TTC549 (cell line): Measurements from ENCODE around the gene TYW5.

Source experiments
- FAIRE-seq: peaks from 2 replicates; lab custom pipeline; 2012; peaks lifted over from hg19 to GRCh38; lab: Jason Lieb, UNC

Gene TYW5

GRCh38 chr2:199973703-199974102 is 18.4 kb upstream of the TYW5 start:
- FAIRE-seq: peak; percentile 92

DNA sequence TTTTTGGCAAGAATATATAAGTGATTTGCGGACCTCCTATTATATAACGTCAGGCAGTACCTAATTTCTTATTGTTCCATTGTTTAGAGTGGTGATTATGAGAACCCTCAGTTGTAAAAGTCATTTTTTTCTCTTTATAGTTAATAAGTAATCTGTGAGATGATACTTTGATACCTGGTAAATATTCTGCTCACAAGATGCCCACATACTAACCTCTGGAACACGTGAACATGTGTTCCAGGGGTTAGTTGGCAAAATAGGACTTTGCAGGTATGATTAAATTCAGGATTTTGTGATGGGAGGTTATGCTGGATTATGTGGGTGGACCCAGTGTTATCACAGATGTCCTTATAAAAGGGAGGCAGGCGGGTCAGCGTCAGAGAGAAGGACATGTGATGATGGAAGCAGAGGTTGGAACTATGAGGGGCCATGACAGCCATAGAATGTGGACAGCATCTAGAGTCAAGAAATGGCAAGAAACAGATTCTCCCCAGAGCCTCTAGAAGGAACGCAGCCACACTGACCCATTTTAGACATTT is 16.9 kb upstream of the TYW5 start:
- FAIRE-seq: no peak

GRCh38 chr2:199968126-199968525 is 12.8 kb upstream of the TYW5 start:
- no peak for FAIRE-seq

DNA sequence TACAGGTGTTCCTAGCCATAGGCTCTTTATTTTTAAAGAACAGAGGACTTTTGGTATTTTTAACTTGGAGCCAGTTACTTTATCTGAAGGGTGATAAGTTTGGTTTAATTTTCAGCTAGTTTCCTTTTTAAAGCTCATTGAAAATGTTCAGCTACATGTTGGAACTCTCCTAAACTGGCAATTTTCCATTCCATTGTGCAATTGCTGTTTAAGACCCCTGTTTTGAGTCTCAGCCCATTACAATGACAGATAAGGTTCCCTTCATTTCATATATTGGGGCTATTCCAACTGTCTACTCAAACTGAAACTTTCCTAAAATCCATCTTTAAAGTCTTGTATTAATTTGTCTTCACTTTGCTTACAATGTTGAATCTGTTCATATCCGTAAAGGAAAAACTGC is 11.7 kb upstream of the TYW5 start:
- no peak for FAIRE-seq

DNA sequence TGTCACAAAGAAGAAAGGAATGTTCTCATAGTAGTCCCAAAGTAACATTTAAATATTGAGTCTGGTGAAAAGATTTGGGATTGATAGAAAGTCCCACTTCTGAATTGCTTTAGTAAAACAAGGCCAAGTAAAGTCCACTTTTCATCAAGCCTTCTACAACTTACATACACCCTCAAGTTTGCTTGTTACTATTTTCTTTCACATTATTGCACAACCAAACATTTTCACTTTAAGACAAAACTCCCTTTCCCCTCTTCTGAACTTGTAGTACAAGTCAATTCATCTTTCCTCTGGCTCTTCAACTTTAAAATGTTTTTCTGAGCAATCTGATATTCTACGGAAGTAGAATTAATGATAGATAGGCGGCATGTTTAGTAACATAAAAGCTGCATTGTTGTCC is 11.1 kb upstream of the TYW5 start:
- FAIRE-seq: no peak

GRCh38 chr2:199962203-199962602 is 6.9 kb upstream of the TYW5 start:
- FAIRE-seq: no peak

DNA sequence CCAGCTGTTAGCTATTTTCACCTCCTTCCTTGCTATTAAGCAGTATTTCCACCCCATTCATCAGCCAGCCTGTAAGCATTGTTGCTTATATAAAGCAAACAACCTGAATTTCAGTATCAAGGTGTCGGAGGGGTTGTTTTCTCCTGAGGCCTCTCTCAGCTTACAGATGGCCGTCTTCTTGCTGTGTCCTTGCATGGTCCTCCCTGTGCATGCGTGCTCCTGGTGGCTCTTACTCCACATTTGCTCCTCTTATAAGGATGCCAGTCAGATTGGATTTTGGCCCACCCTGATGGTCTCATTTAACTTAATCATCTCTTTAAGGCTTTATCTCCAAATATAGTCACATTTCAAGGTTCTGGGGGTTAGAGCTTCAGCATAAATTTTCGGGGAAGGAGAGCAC is 2.7 kb upstream of the TYW5 start:
- FAIRE-seq: no peak

- FAIRE-seq: no peak
Measured at GRCh38 chr2:199956062-199956380, 730 bp upstream of the TYW5 start.

GRCh38 chr2:199955007-199955338 is 318 bp downstream of the TYW5 start:
- no peak for FAIRE-seq

DNA sequence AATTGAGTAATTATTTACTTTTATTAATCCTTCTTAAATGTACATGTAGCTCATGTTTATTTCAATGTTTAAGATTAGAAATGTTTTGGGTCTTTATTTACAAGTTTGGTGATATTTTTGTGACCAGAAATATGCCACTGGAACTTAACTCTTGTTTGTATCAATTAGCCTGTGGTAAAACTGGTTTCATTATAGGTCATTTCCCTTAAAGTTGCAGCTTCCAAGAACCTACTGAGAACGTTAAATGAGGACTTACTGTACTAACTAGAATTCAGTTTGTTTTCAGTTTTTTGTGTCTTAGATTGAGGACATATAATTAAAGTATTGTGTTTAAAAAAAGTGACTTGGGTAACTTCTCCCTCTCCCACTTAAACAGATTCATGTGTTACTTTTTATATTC is 4.3 kb downstream of the TYW5 start:
- no peak for FAIRE-seq

DNA sequence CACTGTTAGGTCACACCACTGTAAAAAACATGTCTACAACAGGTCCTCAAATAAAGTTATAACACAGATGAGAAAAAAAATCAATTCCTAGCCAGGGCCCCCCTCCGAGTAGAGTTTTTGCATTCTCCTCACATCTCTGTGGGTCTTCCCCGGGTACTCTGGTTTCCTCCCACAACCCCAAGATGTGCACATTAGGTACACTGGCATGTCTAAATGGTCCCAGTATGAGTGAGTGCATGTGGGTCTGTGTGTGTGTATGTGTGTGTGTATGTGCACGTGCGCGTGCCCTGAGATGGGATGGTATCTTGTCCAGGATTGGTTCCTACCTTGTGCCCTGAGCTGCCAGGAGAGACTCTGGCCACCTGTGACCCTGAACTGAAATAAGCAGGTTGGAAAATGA is 4.9 kb downstream of the TYW5 start:
- FAIRE-seq: no peak

DNA sequence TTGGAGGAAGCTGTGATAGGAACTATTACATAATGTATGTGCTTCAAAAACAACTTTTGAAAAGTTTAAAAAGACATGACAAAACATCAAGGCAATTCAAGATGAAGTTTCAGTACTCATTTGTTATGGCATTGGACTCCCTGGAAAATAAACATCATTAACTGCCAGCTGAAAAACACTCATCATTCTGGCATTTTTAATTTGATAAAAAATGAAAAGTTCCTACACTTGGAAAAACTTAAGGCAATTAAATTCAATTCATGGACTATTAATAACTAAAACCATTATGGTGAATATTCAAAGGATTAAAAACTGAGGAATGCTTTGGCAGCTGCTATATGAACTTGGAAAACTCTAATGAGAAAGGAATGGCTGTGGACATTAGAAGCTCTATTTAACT is 8.5 kb downstream of the TYW5 start:
- no peak for FAIRE-seq

GRCh38 chr2:199946196-199946595 is 9.1 kb downstream of the TYW5 start:
- FAIRE-seq: no peak

- FAIRE-seq: no peak
Measured at GRCh38 chr2:199943373-199943772, 11.9 kb downstream of the TYW5 start.

GRCh38 chr2:199940373-199940772 is 14.9 kb downstream of the TYW5 start:
- FAIRE-seq: peak; percentile 87

DNA sequence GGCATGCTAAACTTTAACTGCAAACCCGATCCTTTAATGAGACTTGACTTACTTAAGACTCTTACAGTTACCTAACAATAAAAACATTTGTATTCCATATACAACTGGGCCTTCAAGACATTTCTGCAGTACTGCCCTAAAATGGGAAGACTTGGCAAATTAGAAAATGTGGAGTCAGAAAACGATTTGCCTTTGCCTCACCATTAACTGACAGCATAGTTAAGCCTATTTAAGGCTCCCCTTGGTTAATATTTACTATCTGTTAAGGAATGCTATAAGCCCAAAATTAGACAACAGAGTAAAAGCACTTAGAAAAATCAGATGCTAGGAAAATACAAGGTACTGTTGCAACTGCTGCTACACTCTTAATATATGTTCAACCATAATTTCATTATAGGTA is 18.7 kb downstream of the TYW5 start:
- no peak for FAIRE-seq

- FAIRE-seq: no peak
Measured at GRCh38 chr2:199933466-199933865, 21.8 kb downstream of the TYW5 start.

GRCh38 chr2:199932312-199932855 is 22.9 kb downstream of the TYW5 start:
- FAIRE-seq: no peak

GRCh38 chr2:199929262-199929661 is 26.0 kb downstream of the TYW5 start:
- FAIRE-seq: no peak

- FAIRE-seq: no peak
Measured at GRCh38 chr2:199928626-199929025, 26.7 kb downstream of the TYW5 start.

GRCh38 chr2:199928226-199928625 is 27.1 kb downstream of the TYW5 start:
- no peak for FAIRE-seq

DNA sequence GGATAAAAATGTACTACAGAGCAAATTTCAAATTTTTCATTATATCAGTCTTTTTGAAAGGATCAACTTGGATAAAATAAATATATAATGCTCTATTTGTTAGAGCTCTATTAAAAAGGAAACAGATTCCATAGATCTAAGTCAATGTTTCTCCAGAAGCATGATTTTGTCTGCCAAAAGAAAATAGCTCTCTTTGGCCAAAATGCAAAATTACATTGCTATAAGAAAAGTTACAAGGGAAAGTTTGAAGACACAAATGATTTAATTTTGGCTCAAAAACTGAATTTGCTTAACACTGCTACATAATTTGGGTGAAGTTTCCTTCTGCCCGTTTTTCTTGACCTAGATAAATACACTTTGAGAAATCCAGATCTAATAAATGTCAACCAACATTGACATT is 28.5 kb downstream of the TYW5 start:
- no peak for FAIRE-seq

- FAIRE-seq: no peak
Measured at GRCh38 chr2:199923924-199924323, 31.4 kb downstream of the TYW5 start.

GRCh38 chr2:199922856-199923255 is 32.4 kb downstream of the TYW5 start:
- no peak for FAIRE-seq

DNA sequence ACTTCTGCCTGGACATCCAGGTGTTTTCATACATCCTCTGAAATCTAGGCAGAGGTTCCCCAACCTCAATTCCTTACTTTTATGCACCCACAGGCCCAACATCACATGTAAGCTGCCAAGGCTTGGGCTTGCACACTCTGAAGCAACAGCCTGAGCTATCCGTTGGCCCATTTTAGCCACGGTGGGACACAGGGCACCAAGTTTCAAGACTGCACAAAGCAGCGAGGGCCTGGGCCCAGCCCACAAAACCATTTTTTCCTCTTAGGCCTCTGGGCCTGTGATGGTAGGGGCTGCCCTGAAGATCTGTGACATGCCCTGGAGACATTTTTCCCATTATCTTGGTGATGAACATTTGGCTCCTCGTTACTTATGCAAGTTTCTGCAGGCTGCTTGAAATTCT is 38.3 kb downstream of the TYW5 start:
- FAIRE-seq: no peak
